Testis (tissue), 2 donors: Measurements from ENCODE around the gene EXOSC7.

ENCODE experiments used
- POLR2A ChIP-seq: fragments of 450-650 bp; IDR thresholded peaks from one replicate; pipeline ENCODE4 v1.6.1; 2017; ENCODE audit warnings: antibody characterized with exemption, mild to moderate bottlenecking, moderate library complexity
- TF ChIP-seq, protein P1 (sequence below), 3 experiments: fragments of 450-650 bp in 2 of 3; fragments of 200-600 bp in 1 of 3; sonication (generic) in 1 of 3; IDR thresholded peaks; one replicate each; pipeline ENCODE4 v1.5.1; 2016 to 2019; ENCODE audit warnings: antibody characterized with exemption in 3 of 3, mild to moderate bottlenecking in 2 of 3, moderate library complexity in 1 of 3

DNA sequence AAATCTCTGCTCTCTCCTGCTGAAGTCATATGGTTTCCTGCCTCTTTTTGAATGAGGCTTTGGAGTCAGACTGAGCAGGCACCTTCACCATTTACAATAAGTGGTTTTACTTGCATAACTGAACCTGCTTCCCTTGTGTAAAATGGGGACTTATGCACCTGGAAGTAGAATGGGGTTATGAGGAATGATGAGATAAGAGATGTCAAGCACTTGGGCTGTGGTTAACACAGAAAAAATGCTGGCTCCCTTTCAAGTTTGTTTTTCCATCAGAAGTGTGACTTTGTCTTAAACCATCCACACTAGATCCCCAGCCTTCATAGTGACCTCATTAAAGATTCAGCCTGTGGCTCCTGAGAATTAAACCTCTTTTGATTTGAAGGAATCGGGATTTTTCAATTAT lies 5.2 kb downstream of the EXOSC7 start:
- TF ChIP-seq POLR2A, result no peak
- TF ChIP-seq, protein P1, sequence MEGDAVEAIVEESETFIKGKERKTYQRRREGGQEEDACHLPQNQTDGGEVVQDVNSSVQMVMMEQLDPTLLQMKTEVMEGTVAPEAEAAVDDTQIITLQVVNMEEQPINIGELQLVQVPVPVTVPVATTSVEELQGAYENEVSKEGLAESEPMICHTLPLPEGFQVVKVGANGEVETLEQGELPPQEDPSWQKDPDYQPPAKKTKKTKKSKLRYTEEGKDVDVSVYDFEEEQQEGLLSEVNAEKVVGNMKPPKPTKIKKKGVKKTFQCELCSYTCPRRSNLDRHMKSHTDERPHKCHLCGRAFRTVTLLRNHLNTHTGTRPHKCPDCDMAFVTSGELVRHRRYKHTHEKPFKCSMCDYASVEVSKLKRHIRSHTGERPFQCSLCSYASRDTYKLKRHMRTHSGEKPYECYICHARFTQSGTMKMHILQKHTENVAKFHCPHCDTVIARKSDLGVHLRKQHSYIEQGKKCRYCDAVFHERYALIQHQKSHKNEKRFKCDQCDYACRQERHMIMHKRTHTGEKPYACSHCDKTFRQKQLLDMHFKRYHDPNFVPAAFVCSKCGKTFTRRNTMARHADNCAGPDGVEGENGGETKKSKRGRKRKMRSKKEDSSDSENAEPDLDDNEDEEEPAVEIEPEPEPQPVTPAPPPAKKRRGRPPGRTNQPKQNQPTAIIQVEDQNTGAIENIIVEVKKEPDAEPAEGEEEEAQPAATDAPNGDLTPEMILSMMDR (IDR thresholded peaks at IDR 0.05), result no peak
